Activated CD4-positive, alpha-beta T cell treated with anti-CD3 and anti-CD28 coated beads, Interleukin-2, amount 50 U/mL, for 24 hours (primary cell): ENCODE data around the gene RHOXF2.
"Not testable (repeated sequence)": the region's sequence is repeated elsewhere in the genome, so short reads cannot be mapped to it uniquely, and the experiment has no call there.

Experiments used
- DNase-seq, 2 donors: peaks; one replicate each; pipeline ENCODE4 v3.0.0-alpha.2; 2020; ENCODE audit warnings: low read depth in 1 of 2, low spot score in 1 of 2

The RHOXF2 gene

DNA sequence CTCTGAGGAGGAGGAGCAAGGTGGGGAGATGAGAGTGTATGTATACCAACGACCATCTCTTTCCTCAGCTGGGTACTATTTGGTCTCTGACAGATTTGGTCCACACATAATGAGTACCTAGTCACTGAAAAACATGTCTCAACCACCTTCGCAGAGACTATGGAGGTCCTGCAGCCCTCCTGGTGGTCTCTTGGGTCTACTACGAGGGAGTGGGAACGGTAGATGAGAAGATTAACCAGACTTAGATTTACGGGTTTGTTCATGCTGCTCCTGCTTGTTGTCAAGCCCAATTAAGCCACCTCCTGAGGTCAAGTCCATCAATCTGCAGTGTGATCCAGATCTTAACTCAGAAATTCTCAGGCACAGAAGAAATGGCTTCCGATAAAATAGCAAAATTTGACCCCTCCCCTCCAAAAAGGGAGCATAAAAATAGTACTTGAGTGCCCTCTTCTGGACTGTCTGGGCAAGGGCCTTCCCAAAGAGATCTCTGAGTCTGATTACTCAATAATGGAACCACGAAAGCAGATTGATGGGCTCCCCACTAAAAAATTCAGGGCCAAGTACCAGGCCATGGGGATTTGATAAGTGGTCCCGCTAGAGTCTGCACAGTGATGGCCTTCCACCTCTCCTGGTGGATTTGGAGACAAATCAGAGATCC lies 38.3 kb downstream of the RHOXF2 start:
- DNase-seq, result not testable (repeated sequence)

- no peak for DNase-seq
Observed at GRCh38 chrX:120200851-120201250, 42.4 kb downstream of the RHOXF2 start.

DNA sequence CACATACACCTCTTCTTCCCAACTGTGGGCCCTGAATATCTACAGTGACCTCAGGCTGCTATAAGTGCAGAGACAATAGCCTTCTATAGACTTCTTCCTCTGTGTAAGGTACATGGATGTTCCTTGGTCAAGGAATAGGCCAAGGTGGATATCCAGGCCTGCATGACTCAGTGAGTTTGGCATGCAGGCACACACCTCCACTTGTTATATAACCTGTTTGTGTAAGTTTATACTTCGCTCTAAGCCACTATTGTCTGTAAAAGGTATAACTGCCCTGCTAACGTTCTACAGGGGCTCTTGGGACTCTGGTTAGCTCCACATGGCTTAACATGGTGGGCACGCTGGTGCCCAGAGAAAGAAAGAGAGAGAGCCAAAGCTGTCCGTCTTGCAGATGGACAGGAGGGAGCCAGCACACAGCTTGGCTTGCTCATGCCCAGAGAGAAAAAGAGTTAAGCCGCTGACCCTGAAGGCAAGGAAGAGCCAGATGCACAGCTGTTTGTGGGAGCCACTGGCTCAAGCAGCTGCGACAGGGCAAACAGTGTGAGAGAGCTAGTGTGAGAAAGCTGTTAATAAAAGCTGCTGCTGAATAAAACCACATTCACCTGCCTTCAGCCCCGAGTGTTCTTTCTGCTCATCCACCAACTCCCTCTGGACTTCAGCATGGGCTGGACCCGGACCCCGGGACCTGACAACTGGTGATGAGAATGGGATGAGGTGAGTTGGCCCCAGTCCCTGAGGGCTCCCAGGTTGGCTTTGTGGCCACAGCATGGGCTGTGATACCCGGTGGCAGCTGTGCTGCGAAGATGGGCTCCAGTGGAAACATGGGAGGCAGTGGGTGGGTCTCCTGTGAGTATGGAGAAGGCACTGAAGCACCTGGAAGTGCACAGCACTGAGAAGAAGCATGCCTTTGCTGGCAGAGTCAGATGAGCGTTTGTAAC lies 47.7 kb downstream of the RHOXF2 start:
- DNase-seq, result no peak

GRCh38 chrX:120207009-120207605 lies 48.7 kb downstream of the RHOXF2 start:
- DNase-seq, result no peak

DNA sequence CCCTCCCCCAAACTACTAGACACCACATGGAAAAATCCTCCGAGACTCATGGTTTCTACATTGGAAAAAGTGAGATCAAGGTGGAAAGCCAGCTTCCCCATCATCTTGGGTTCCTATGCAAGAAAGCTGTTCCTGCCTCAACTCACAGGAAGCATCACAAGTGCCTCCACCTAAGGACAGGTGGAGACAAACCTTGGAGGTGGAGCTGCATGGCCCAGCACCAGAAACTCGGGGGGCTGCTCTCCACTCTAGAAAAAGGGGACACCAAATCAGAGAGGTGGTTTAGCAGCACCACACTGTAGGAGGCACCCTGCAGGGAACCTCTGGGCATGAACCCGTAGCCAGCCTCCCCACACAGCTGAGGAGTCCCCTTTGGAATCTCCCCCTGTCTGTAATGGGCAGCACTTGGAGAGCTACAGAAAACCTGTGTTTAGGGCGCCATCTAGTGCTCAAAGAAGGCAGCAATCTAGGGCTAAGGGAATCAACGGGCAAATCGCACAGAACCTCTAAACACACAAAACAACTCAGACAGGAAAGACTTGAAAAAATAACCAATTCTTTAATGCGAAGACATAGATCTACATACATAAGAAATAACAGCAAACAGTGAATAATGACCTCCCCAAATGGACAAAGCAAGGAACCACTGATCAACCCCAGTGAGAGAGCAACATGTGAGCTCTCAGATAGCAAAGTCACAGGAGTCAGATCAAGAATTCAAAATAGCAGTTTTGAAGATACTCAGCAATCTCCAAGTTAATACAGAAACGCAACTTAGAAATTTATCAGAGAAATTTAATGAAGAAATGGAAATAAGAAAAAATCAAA lies 55.2 kb downstream of the RHOXF2 start:
- peak; percentile 2 to 33 for DNase-seq
